AG09309 (cell line): Measurements from ENCODE around the gene RAD51B.

Source experiments
- DNase-seq: peaks from one replicate; pipeline ENCODE4 v3.0.0-alpha.2; 2010; ENCODE audit warnings: low read depth
- H3K4me3 ChIP-seq: 2 replicates; pipeline ENCODE4 v1.5.1; 2011; ENCODE audit warnings: mild to moderate bottlenecking, low read depth, low read length, moderate library complexity; ENCODE audit not compliant: control insufficient read depth
- CTCF ChIP-seq: IDR thresholded peaks from 2 replicates; pipeline ENCODE4 v1.5.1; 2011; ENCODE audit warnings: mild to moderate bottlenecking, low read depth, low read length, inconsistent platforms; ENCODE audit not compliant: insufficient read depth, control insufficient read depth; ENCODE audit errors: missing control alignments

Gene RAD51B

DNA sequence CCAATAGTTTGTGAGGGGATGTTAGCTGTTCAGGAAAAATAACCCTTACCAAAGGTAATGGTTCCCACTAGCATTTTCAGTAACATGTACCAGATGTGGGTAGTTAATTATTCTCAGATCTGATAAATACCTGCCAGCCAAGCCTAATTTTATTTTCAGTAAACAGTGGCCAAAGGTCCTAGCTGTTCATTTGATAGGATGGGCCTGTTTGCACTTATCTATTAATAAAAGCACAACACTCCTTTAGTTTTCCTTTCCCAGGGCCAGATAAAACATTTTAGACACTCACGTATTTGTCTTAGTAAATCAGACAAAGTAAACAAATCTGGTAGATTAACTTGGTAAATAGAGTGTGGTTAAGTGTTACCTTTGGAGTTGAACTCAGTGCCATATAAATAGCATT lies 345.1 kb downstream of the RAD51B start:
- no peak overlapping the region for H3K4me3 ChIP-seq
- no peak for DNase-seq
- no peak for TF ChIP-seq CTCF

- DNase-seq = no peak
- no peak for TF ChIP-seq CTCF
- H3K4me3 ChIP-seq = no peak overlapping the region
Observed at GRCh38 chr14:68165274-68165843, 345.8 kb downstream of the RAD51B start.

DNA sequence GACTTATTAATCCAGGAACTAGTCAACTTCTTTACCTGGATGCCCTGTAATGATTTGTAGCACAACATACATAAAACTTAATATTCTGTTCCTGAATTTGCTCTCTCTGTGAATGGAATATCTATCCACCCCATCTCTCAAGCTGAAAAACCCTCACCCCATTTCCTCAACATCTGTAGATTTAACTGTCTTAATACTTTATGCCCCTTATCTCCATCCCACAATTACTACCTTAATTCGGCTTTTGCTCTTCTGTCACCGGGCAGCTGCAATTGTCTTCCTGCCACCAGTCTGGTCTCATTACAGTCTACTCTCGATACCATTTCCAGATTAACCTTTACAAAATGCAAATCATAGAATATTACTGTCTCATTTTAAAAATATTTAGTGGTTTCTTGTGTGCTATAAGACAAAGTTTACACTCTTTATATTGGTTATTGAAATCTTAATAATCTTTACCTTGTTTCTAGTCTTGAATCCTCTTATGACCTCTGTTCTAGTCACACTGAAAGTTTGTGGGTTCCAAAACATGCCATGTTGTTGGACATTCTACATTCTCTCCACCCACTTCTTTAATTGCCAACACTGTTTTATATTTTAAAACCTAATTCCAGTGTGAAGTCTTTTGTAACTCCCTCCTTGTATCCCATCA lies 347.3 kb downstream of the RAD51B start:
- DNase-seq = no peak
- TF ChIP-seq CTCF = no peak
- H3K4me3 ChIP-seq = no peak overlapping the region

DNA sequence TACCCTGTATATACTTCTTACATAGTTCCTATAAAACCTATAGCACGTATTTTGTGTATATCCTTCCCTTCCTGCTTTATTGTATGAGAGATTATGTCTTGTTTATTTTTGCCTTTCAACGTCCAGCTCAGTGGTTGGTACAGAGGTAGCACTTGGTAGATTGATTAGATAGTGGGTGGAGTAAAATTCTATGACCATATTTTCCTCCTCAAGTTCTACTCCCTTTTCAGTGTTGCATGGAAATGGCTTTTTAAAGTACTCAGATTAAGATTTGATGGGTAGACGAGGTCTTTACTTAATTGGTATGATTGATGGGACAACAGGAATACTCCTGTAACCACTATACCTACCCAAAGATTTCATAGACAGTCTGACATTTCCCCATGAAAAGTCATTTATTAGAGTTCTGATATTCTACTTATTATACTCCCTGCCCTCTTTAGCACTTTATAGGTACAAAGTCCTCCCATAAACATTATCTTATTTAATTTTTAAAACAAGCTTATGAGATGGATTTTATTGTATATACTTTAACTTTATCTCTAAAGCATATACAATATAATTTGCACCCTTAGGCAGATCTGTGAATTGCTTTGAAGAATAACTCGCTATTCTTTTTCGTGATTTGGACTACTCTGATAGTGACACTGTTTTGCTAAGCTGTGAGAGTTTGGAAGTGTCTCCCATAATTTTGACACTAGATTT lies 348.0 kb downstream of the RAD51B start:
- no peak for DNase-seq
- no peak overlapping the region for H3K4me3 ChIP-seq
- TF ChIP-seq CTCF = no peak

- no peak overlapping the region for H3K4me3 ChIP-seq
- DNase-seq = no peak
- no peak for TF ChIP-seq CTCF
Observed at GRCh38 chr14:68168460-68169109, 349.0 kb downstream of the RAD51B start.

GRCh38 chr14:68172216-68172615 lies 352.6 kb downstream of the RAD51B start:
- no peak overlapping the region for H3K4me3 ChIP-seq
- no peak for DNase-seq
- TF ChIP-seq CTCF = no peak
